Colonic mucosa (tissue), 4 donors: ENCODE results near the gene GTF2E1. TPM values are rescaled to one million over a fixed set of nuclear protein-coding genes. Genes with fewer than 3 reads are reported as not detected.

Source experiments
- DNase-seq: peaks from one replicate; pipeline ENCODE4 v3.0.0-alpha.2; 2020
- H3K27ac ChIP-seq: fragments of 200-600 bp; one replicate; pipeline ENCODE4 v1.8.0; 2021
- H3K27me3 ChIP-seq: fragments of 200-600 bp; one replicate; pipeline ENCODE4 v1.8.0; 2021
- H3K36me3 ChIP-seq: fragments of 200-600 bp; one replicate; pipeline ENCODE4 v1.8.0; 2021
- H3K4me1 ChIP-seq: fragments of 200-600 bp; one replicate; pipeline ENCODE4 v1.8.0; 2021; ENCODE audit warnings: mild to moderate bottlenecking
- H3K4me3 ChIP-seq: fragments of 200-600 bp; one replicate; pipeline ENCODE4 v1.8.0; 2021
- H3K9ac ChIP-seq, 2 donors: one replicate each; pipeline ENCODE4 v1.7.0; 2013; ENCODE audit warnings: control low read depth in 2 of 2, low read depth in 2 of 2, low read length in 2 of 2
- H3K9me3 ChIP-seq: fragments of 200-600 bp; one replicate; pipeline ENCODE4 v1.8.0; 2021
- CTCF ChIP-seq: fragments of 200-600 bp; IDR thresholded peaks from one replicate; pipeline ENCODE4 v1.8.0; 2022; ENCODE audit warnings: antibody characterized with exemption, mild to moderate bottlenecking
- intact Hi-C: fragments of 100-400 bp; cut with DNase I; formaldehyde crosslinking; loops from one replicate; pipeline ENCODE4 v1.14.1; 2022
- total RNA-seq, 2 donors: library from RNA; stranded (reverse); fragmentation: NEBNext Ultra II Directional in 1 of 2; extraction: Animal tissue kit (Norgen Biotek cat#: 25700) in 1 of 2; gene quantifications; one replicate each; pipeline ENCODE4 v1.2.1, GENCODE V29; 2021
- donor health status: healthy.
- donor health status: DM: no; HTN: no; CAD: no.
- donor health status: DM: no; HTN: no; CAD: no.

The GTF2E1 gene
- total RNA-seq, 2 donors from 2014 or later = 15.2 to 17.9 TPM

GRCh38 chr3:120802916-120803315 is 60.4 kb downstream of the GTF2E1 start:
- no peaks in the 10 kb centered on the region for H3K27me3 ChIP-seq
- no peak for TF ChIP-seq CTCF
- H3K27ac ChIP-seq = no peak overlapping the region
- peaks cover 3% of the 10 kb centered on the region for H3K4me1 ChIP-seq
- intact Hi-C loops = no loop called here
- DNase-seq = no peak
- H3K36me3 ChIP-seq = no peaks in the 10 kb centered on the region
- H3K9me3 ChIP-seq = no peaks in the 10 kb centered on the region
- no peak overlapping the region for H3K4me3 ChIP-seq
- no peak overlapping the region for H3K9ac ChIP-seq

GRCh38 chr3:120816728-120817127 is 74.2 kb downstream of the GTF2E1 start:
- DNase-seq = no peak
- Histone ChIP-seq H3K9me3 (no peaks in the 10 kb centered on the region), H3K36me3 (no peaks in the 10 kb centered on the region), H3K27me3 (no peaks in the 10 kb centered on the region), H3K27ac (no peak overlapping the region), H3K9ac (no peak overlapping the region), H3K4me1 (no peaks in the 10 kb centered on the region), H3K4me3 (no peak overlapping the region)
- intact Hi-C loops = no loop called here
- TF ChIP-seq CTCF = no peak

GRCh38 chr3:120820748-120821147 is 78.2 kb downstream of the GTF2E1 start:
- no peak for TF ChIP-seq CTCF
- Histone ChIP-seq H3K9me3 (no peaks in the 10 kb centered on the region), H3K27me3 (no peaks in the 10 kb centered on the region), H3K4me1 (no peaks in the 10 kb centered on the region), H3K27ac (no peak overlapping the region), H3K9ac (no peak overlapping the region), H3K4me3 (no peak overlapping the region), H3K36me3 (no peaks in the 10 kb centered on the region)
- peak; percentile 61 for DNase-seq
- intact Hi-C loops = no loop called here

GRCh38 chr3:120821426-120821825 is 78.9 kb downstream of the GTF2E1 start:
- Histone ChIP-seq H3K9ac (no peak overlapping the region), H3K4me3 (no peak overlapping the region), H3K9me3 (no peaks in the 10 kb centered on the region), H3K4me1 (no peaks in the 10 kb centered on the region), H3K27ac (no peak overlapping the region), H3K36me3 (no peaks in the 10 kb centered on the region), H3K27me3 (no peaks in the 10 kb centered on the region)
- no peak for DNase-seq
- intact Hi-C loops = no loop called here
- TF ChIP-seq CTCF = no peak

GRCh38 chr3:120823156-120823555 is 80.6 kb downstream of the GTF2E1 start:
- no peak overlapping the region for H3K27ac ChIP-seq
- DNase-seq = no peak
- no peak overlapping the region for H3K9ac ChIP-seq
- no peaks in the 10 kb centered on the region for H3K9me3 ChIP-seq
- intact Hi-C loops = no loop called here
- H3K36me3 ChIP-seq = no peaks in the 10 kb centered on the region
- H3K4me1 ChIP-seq = no peaks in the 10 kb centered on the region
- H3K4me3 ChIP-seq = no peak overlapping the region
- H3K27me3 ChIP-seq = no peaks in the 10 kb centered on the region
- no peak for TF ChIP-seq CTCF

GRCh38 chr3:120824613-120825012 is 82.1 kb downstream of the GTF2E1 start:
- intact Hi-C loops = no loop called here
- no peak overlapping the region for H3K4me3 ChIP-seq
- H3K27ac ChIP-seq = no peak overlapping the region
- no peaks in the 10 kb centered on the region for H3K9me3 ChIP-seq
- no peaks in the 10 kb centered on the region for H3K27me3 ChIP-seq
- DNase-seq = no peak
- H3K36me3 ChIP-seq = no peaks in the 10 kb centered on the region
- no peak overlapping the region for H3K9ac ChIP-seq
- no peak for TF ChIP-seq CTCF
- no peaks in the 10 kb centered on the region for H3K4me1 ChIP-seq
